Stimulated activated CD8-positive, alpha-beta memory T cell treated with anti-CD3 and anti-CD28 coated beads, Interleukin-4, amount 100 ng/mL, for 4 hours (primary cell): Measurements from ENCODE around the gene ALDH8A1.
A peak's percentile ranks its signal among the peaks of the same experiment; 100 is the strongest.

ENCODE experiments used
- DNase-seq, 2 donors: peaks; one replicate each; pipeline ENCODE4 v3.0.0-alpha.2; 2020; ENCODE audit warnings: low read depth in 2 of 2, low spot score in 1 of 2

ALDH8A1 gene

DNA sequence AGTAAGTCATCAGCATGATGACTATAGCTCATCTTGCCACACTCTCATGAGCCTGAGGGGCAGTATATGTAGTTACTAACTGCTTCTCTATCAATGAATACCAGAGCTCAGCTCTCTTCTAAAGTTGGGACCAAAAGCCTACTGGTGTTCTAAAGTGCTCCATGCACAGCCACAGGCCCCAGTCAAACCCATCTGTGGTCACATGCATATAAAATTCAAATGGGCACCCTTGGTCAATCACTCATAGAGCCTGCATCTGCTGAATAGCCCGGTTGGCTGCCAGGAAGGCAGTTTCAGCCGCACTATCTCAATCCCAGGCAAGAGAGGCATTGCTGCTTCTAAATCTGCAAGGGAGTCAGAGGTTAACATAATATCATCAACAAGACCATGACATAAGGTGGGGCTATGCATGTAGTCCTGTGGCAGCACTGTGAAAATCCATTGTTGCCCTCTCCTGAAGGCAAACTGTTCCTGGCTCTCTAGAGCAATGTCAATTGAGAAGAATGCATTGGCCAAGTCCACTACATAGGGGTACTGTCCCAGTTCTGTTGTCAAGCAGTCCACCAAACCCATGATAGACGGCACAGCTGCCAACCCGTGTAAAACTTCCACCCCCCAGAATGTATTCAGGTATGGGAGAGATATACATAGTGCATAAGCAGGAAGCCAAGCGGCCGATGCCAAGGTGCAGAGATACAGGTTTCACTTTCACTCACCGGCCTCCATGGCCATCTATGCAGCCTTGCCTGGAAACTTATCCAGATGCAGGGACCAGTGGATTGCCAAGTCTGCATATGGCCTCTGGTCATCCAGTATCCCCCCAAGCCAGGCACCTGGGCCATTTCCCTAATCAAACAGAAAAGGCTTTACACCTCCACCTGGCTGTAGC is 76.2 kb downstream of the ALDH8A1 start:
- DNase-seq = peak in 1 of 2 donors; percentile 1

GRCh38 chr6:134870677-134871498 is 79.0 kb downstream of the ALDH8A1 start:
- DNase-seq = no peak

- no peak for DNase-seq
These were observed 81.1 kb downstream of the ALDH8A1 start for GRCh38 chr6:134868812-134869211.
